Mesenteric fat pad (tissue), 1 donor: Measurements from ENCODE around the gene BEAN1. TPM values are rescaled to one million over a fixed set of nuclear protein-coding genes. Genes with fewer than 3 reads are reported as not detected.
"Not testable (repeated sequence)": the region's sequence is repeated elsewhere in the genome, so short reads cannot be mapped to it uniquely, and the experiment has no call there.

ENCODE experiments used
- DNase-seq: peaks from one replicate; pipeline ENCODE4 v3.0.0-alpha.2; 2020; ENCODE audit warnings: low spot score
- total RNA-seq: library from RNA; stranded (reverse); fragmentation: NEBNext Ultra II Directional; extraction: Animal tissue kit (Norgen Biotek cat#: 25700); gene quantifications from one replicate; pipeline ENCODE4 v1.2.1, GENCODE V29; 2021
- donor health status: DM: yes; HTN: yes; CAD: no.

The BEAN1 gene
- total RNA-seq, 1 donor from 2014 or later, result 0.51 TPM

- DNase-seq, result peak; percentile 84
Observed at GRCh38 chr16:66440271-66440802, 13.2 kb downstream of the BEAN1 start.

DNA sequence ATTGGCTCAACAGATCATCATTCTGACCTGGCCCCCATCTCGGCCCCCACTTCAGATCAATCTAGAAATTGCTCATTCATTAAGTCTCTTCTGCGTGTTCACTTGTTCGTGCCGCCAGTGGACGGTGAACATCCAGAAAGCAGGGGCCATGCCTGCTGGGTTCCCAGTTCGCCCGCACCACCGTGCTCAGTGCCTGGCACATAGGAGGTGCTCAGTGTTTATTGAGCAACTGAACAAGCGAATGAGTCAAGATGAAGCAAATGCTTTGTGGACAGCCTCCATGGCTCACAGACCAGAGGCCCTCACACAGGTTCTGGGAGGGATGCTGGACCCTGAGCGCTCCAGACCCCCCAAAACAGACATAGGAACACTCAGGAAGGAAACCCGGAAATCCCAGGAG, 13.9 kb downstream of the BEAN1 start:
- DNase-seq, result peak; percentile 81

DNA sequence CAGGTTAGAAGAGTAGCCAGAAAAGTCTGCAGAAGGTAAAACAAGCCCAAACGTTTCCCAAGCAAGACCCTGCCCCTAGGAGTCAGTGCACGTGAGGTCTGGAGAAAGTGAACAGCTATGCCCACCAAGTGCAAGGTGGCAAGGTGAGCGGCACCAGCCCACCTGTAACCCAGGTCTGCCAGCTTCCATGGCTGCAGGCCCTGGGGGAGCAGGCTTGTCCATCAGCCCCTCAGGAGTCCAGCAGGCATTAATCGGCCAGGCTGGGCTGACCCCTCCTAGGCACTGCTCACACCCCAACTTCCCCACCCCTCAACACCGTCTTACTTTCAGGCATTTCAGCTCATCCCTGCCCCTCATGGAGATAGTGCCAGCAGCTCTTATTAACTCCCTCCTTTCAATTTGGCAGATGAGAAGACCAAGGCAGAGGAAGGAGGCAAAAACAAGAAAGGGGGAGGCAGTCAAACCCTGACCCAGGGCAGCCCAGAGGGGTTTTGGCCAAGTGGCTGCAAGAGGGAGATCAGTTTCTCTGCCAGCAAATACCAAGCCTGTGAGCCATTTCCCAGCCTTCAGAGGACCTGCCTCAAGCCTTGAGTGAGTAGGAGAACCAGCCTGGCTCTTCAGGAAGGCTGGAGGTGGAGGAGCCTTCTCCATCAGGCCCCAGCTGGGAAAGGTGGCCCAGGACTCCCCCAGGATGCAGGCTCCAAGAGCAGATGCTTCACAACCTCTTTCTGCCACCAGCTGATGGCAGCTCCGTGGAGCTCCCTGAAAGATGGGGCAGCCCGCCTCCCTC, 14.7 kb downstream of the BEAN1 start:
- peak; percentile 45 for DNase-seq

- peak; percentile 22 for DNase-seq
Observed at GRCh38 chr16:66442502-66443268, 15.6 kb downstream of the BEAN1 start.

- DNase-seq, result peak; percentile 8
Observed at GRCh38 chr16:66443269-66443652, 16.2 kb downstream of the BEAN1 start.

DNA sequence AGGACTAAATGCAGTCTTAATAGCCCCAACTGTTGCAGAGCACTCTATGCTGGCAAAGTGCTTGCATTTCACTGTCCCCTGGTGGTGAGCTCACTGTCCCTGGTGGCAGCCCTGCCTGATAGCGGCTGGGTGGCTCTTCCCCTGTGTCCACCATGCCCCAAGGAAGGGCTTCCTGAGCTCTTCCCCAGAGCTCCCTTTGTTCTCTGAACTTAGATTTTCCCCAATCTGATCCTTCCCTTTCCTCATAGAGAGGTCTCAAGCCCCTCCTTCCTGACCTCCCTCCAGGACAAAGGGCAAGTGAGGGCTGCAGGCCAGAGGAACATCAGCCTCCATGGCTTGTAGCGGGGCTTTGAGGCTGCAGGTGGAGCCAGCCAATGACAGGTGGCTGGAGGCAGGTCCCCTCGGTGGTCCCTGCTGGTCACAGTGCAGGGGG, 17.0 kb downstream of the BEAN1 start:
- DNase-seq, result peak; percentile 8

GRCh38 chr16:66446737-66447136, 19.6 kb downstream of the BEAN1 start:
- peak; percentile 49 for DNase-seq

- DNase-seq, result peak; percentile 47
Observed at GRCh38 chr16:66447491-66447890, 20.4 kb downstream of the BEAN1 start.

DNA sequence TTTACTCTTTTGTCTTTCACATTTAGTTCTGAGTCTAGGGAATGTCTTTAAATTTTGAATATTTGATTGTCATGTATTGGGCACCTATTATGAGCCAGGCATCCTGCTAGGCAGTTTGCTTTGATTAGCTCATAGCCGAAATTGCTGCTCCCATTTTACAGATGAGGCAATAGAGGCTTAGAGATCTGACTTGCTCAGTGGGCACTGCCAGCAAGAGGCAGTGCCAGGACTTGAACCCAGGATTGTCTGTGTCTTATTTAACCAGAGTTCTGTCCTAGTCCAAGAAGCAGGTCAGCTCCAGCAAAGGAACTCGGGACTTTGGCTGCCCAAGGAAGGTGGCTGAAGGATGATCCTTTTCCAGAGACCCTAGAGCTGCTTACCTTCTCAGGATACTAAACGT, 24.5 kb downstream of the BEAN1 start:
- DNase-seq, result peak; percentile 68

GRCh38 chr16:66453230-66453629, 26.1 kb downstream of the BEAN1 start:
- DNase-seq, result not testable (repeated sequence)

GRCh38 chr16:66454751-66455150, 27.7 kb downstream of the BEAN1 start:
- no peak for DNase-seq

DNA sequence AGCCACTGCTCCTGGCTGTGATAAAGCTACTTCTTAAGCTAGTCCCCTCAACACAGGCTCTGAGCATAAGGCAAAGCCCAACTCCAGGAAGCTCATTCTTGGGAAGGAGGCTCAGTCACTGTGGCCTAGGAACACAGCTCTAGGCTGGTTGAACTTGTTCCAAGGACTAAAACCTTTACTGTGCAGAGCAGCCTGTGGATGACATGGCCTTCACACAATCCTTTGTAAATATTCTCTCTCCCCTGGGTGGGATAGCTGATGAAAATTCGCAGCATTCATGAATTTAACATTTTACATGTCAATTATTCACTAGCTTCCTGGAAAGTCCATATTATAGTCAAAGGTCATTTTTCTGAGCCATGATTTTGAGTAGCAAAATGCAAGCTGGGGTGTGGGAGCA, 28.9 kb downstream of the BEAN1 start:
- no peak for DNase-seq

DNA sequence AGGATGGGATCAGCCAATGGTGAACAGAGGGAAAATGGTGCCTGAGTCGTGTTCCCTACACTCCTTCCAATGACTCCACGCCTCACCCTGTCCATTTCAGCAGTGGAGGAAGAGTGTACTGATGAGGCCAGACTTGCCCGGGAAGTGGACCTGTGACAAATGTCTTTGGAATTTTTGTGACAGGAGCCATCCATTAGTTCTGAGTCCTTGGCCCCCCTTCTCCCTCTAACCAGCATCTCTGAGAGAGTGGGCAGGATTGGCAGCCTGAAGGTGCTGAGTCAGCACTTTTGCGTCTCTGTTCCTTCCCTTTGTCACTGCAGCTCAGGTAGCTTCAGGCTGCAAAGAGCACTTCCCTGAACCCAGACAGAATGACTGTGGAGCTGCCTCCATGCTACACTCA, 30.8 kb downstream of the BEAN1 start:
- peak; percentile 12 for DNase-seq

DNA sequence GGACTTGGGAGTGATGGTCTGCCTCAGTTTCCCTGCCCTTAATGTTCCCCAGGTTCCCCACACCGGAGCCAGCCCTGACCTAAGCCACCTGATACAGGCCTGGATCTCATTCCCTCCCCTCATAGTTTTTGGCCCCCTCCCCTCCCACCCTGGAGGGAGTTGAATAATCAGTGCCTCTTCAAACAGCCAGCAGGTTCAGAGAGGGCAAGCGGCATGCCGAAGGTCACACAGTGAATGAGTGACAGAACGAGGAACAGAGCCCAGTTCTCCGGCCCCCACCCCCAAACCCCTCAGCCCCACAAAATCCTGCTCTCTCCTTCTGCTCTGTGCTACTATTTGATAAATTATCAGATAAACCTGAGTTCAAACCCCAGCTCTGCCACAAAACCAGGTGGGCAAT, 31.2 kb downstream of the BEAN1 start:
- peak; percentile 11 for DNase-seq

- peak; percentile 53 for DNase-seq
Observed at GRCh38 chr16:66458853-66459252, 31.8 kb downstream of the BEAN1 start.

GRCh38 chr16:66459878-66460277, 32.8 kb downstream of the BEAN1 start:
- DNase-seq, result peak; percentile 37

DNA sequence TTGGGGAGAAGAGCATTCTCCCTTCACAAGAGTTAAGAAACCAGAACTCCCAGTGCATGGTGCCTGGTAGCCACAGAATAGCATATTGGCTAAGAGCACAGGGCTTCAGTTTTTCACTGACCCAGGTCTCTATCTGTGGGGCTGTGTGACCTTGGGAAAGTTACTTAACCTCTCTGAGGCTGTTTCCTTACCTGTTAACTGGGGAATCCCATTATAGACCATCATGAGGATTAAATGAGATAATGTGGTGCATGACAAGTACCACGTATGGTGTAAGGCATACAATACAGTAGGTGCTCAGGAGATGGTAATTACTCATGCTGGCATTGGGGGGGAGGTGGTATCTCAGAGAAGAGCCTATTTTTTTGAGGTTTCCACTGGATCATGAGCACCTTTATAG, 33.6 kb downstream of the BEAN1 start:
- DNase-seq, result no peak

GRCh38 chr16:66462912-66463311, 35.8 kb downstream of the BEAN1 start:
- DNase-seq, result no peak

- DNase-seq, result peak; percentile 37
Observed at GRCh38 chr16:66465946-66466345, 38.9 kb downstream of the BEAN1 start.

- DNase-seq, result peak; percentile 22
Observed at GRCh38 chr16:66466636-66467035, 39.5 kb downstream of the BEAN1 start.

DNA sequence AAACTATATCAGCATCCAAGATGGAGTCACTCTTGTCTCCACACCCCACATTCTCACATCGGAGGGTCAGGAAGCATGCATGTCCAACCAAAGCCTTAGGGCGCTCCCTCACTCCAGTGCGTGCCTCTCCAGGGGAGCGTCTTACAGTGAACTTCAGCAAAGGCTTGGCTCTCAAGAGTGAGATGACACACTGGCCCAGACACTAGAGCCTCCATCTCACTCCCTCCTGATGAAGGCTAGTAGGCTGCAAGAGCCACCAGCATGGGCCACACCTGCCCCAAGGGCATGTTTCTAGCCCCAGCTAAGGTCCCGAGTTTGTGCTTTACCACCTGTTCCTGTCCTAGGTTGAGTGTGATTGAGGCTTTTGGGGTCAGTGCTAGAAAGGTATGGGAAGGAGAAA, 40.5 kb downstream of the BEAN1 start:
- peak; percentile 69 for DNase-seq

GRCh38 chr16:66468321-66468965, 41.3 kb downstream of the BEAN1 start:
- peak; percentile 11 for DNase-seq
